Fibroblast of lung (primary cell): ENCODE data around the gene GRAMD2B. TPM values are rescaled to one million over a fixed set of nuclear protein-coding genes. Genes with fewer than 3 reads are reported as not detected.
A peak's percentile ranks its signal among the peaks of the same experiment; 100 is the strongest.
"Not testable (repeated sequence)": the region's sequence is repeated elsewhere in the genome, so short reads cannot be mapped to it uniquely, and the experiment has no call there.

Source experiments
- DNase-seq, 2 donors: peaks; one replicate each; pipeline versions ENCODE4 v3.0.0 to v3.0.0-alpha.2; 2010; ENCODE audit warnings: low read depth in 2 of 2
- H2AFZ ChIP-seq: 2 replicates; pipeline ENCODE4 v1.5.1; 2012; ENCODE audit warnings: low read length, control low read depth, inconsistent platforms
- H3K27ac ChIP-seq: 2 replicates; pipeline ENCODE4 v1.5.1; 2011; ENCODE audit warnings: low read length, control low read depth; ENCODE audit not compliant: insufficient read depth
- H3K27me3 ChIP-seq: 2 replicates; pipeline ENCODE4 v1.5.1; 2011; ENCODE audit warnings: mild to moderate bottlenecking, low read length; ENCODE audit not compliant: control insufficient read depth, insufficient read depth
- H3K36me3 ChIP-seq: 2 replicates; pipeline ENCODE4 v1.5.1; 2011; ENCODE audit warnings: low read length; ENCODE audit not compliant: control insufficient read depth, insufficient read depth
- H3K4me1 ChIP-seq: 2 replicates; pipeline ENCODE4 v1.5.1; 2011; ENCODE audit warnings: low read length; ENCODE audit not compliant: control insufficient read depth, insufficient read depth; ENCODE audit errors: extremely low read depth
- H3K4me2 ChIP-seq: 2 replicates; pipeline ENCODE4 v1.5.1; 2011; ENCODE audit warnings: low read length, control low read depth; ENCODE audit not compliant: insufficient read depth; ENCODE audit errors: extremely low read depth
- H3K4me3 ChIP-seq, 4 experiments: fragments of 200-600 bp in 1 of 4; sonication (generic) in 1 of 4; replicated peaks in 1 of 4; 2 replicates each; pipeline ENCODE4 v1.5.1; 2011 to 2016; ENCODE audit warnings: low read length in 4 of 4, low read depth in 3 of 4, mild to moderate bottlenecking in 3 of 4, control low read depth in 2 of 4, inconsistent platforms in 1 of 4, mixed read lengths in 1 of 4; ENCODE audit not compliant: insufficient read depth in 1 of 4; ENCODE audit errors: control extremely low read depth in 1 of 4
- H3K79me2 ChIP-seq: 2 replicates; pipeline ENCODE4 v1.5.1; 2012; ENCODE audit warnings: mild to moderate bottlenecking, low read length, inconsistent platforms; ENCODE audit not compliant: control insufficient read depth, insufficient read depth
- H3K9ac ChIP-seq: 2 replicates; pipeline ENCODE4 v1.5.1; 2011; ENCODE audit warnings: mild to moderate bottlenecking, low read length, control low read depth; ENCODE audit not compliant: insufficient read depth
- H3K9me3 ChIP-seq: 2 replicates; pipeline ENCODE4 v1.5.1; 2012; ENCODE audit warnings: low read depth, low read length; ENCODE audit not compliant: control insufficient read depth, insufficient read depth
- H4K20me1 ChIP-seq: 2 replicates; pipeline ENCODE4 v1.5.1; 2011; ENCODE audit warnings: low read length; ENCODE audit not compliant: control insufficient read depth, insufficient read depth; ENCODE audit errors: extremely low read depth
- CTCF ChIP-seq, 2 donors: IDR thresholded peaks in 1 of 2; conservative IDR thresholded peaks in 1 of 2; 1 replicate in 1 of 2; 2 replicates in 1 of 2; pipeline ENCODE4 v1.5.1; 2011 to 2012; ENCODE audit warnings: low read length in 2 of 2, control low read depth in 1 of 2, inconsistent platforms in 1 of 2, low read depth in 1 of 2, mild to moderate bottlenecking in 1 of 2
- EZH2 ChIP-seq: IDR thresholded peaks from 2 replicates; pipeline ENCODE4 v1.5.1; 2012; ENCODE audit warnings: low read length, control low read depth, mild to moderate bottlenecking; ENCODE audit errors: missing control alignments
- polyA plus RNA-seq, 2 donors: library from polyadenylated mRNA; depleted of rRNA in 1 of 2; stranded (reverse) in 1 of 2; unstranded in 1 of 2; fragments of >200 nt; gene quantifications; 2 replicates each; pipeline ENCODE4 v1.2.1, GENCODE V29; 2011 to 2012; ENCODE audit warnings: missing spikeins in 1 of 2
- total RNA-seq: library from RNA; depleted of rRNA; stranded (reverse); fragments of >200 nt; gene quantifications from 2 replicates; pipeline ENCODE4 v1.2.1, GENCODE V29; 2014

GRAMD2B gene
- total and polyA plus RNA-seq, 2 donors (not counting 1 experiment from before 2014, with no cell fraction given): 21.3 to 37.6 TPM

GRCh38 chr5:126377424-126377823 is 45.8 kb upstream of the GRAMD2B start:
- H3K79me2 ChIP-seq: no peaks in the 10 kb centered on the region
- peak in 1 of 2 donors; percentile 59 for DNase-seq
- TF ChIP-seq CTCF (conservative IDR thresholded peaks at IDR 0.05 in 1 of 2, IDR thresholded peaks at IDR 0.05 in 1 of 2; ENCODE audit: low read depth in 1 of 2, low read length in 2 of 2) (no peak), EZH2 (no peak)
- no peak overlapping the region for H3K27ac ChIP-seq
- H3K4me2 ChIP-seq: no peak overlapping the region
- no peak overlapping the region for H2AFZ ChIP-seq
- H3K4me3 ChIP-seq: no peak overlapping the region
- H3K4me1 ChIP-seq: no peaks in the 10 kb centered on the region
- no peaks in the 10 kb centered on the region for H3K9me3 ChIP-seq
- no peaks in the 10 kb centered on the region for H3K27me3 ChIP-seq
- H3K36me3 ChIP-seq: no peaks in the 10 kb centered on the region
- H3K9ac ChIP-seq: no peak overlapping the region
- no peaks in the 10 kb centered on the region for H4K20me1 ChIP-seq

GRCh38 chr5:126380316-126380715 is 42.9 kb upstream of the GRAMD2B start:
- not testable (repeated sequence) for H3K4me1 ChIP-seq, H2AFZ ChIP-seq, H4K20me1 ChIP-seq, H3K27me3 ChIP-seq, DNase-seq, H3K9ac ChIP-seq, H3K4me3 ChIP-seq, H3K4me2 ChIP-seq, H3K27ac ChIP-seq, H3K9me3 ChIP-seq, H3K79me2 ChIP-seq, H3K36me3 ChIP-seq

- no peaks in the 10 kb centered on the region for H4K20me1 ChIP-seq
- TF ChIP-seq EZH2 (no peak), CTCF (conservative IDR thresholded peaks at IDR 0.05 in 1 of 2, IDR thresholded peaks at IDR 0.05 in 1 of 2; ENCODE audit: low read depth in 1 of 2, low read length in 2 of 2) (no peak)
- no peak overlapping the region for H2AFZ ChIP-seq
- H3K9me3 ChIP-seq: no peaks in the 10 kb centered on the region
- H3K4me2 ChIP-seq: no peak overlapping the region
- no peaks in the 10 kb centered on the region for H3K27me3 ChIP-seq
- H3K36me3 ChIP-seq: no peaks in the 10 kb centered on the region
- peak; percentile 27 to 84 for DNase-seq
- no peak overlapping the region for H3K27ac ChIP-seq
- H3K79me2 ChIP-seq: no peaks in the 10 kb centered on the region
- H3K9ac ChIP-seq: no peak overlapping the region
- H3K4me3 ChIP-seq: no peak overlapping the region
- peaks cover 18% of the 10 kb centered on the region for H3K4me1 ChIP-seq
These were observed 40.0 kb upstream of the GRAMD2B start for GRCh38 chr5:126383246-126383645.
